HG03135 (cell line): Measurements from ENCODE around the gene SH3GLB2.
"Not testable (repeated sequence)": the region's sequence is repeated elsewhere in the genome, so short reads cannot be mapped to it uniquely, and the experiment has no call there.

Source experiments
- ATAC-seq: cut with Tn5 transposase; IDR thresholded peaks from one replicate; pipeline ENCODE4 v1.9.1; 2021; ENCODE audit warnings: mild to moderate bottlenecking, moderate library complexity; ENCODE audit not compliant: unreplicated experiment

The SH3GLB2 gene

DNA sequence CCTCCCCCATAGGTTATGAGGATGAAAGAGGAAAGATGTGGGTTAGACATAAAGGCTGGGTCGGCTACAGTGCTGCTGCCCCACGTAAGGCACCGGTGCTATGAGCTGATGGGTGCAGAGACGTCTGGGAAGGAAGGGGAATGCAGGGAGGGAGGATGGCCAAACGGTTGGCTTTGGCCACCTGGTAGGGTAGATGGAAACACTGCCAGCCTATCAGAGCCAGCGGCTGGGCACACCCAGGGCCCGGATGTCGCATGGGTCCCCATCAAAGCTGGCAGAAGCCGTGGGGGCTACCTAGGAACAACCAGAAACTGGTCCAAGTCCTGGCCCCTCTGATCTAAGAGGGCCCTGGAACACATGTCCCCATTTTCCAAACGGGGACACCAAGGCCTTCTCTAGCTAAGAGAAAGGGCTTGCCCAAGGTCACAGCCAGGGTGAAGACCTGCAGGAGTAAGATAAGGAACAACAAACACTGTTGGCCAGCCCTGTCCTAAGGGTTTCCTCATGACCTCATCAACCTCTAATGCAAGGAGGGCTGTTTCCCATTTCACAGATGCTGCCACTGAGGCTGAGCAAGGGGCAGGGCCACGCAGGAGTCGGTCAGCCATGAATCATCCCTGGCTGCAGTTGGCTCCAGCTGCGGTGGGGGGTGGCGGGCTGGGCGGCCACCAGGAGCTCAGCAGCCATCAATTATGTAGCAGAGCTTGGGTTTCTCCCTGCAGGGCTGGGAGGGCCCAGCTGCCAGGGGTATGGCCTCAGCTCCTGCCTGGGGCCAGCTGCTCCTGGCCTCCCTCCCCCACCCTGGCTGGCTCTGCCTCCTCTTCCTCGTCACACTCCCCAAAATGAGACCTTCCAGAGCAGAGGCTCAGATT, 4.9 kb downstream of the SH3GLB2 start:
- ATAC-seq = no peak

DNA sequence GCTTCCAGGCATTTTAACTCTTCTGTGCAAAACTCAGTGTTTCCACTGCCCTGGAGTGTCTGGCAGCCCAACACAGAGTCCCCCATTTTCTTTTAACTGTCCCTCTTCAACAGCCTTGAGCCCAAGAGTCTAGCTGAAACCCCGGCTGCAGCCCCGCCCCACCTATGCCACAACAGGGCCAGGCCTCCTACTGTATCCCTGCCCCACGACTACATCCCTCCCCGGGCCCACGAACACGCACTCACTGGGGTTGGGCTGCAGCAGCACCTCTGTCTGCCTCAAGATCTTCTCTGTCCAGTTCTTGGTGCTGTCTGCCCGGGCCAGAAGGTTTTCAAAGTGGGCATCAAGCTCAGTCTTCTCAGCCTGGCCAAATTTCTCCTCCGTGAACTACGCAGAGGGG, 6.1 kb downstream of the SH3GLB2 start:
- no peak for ATAC-seq

DNA sequence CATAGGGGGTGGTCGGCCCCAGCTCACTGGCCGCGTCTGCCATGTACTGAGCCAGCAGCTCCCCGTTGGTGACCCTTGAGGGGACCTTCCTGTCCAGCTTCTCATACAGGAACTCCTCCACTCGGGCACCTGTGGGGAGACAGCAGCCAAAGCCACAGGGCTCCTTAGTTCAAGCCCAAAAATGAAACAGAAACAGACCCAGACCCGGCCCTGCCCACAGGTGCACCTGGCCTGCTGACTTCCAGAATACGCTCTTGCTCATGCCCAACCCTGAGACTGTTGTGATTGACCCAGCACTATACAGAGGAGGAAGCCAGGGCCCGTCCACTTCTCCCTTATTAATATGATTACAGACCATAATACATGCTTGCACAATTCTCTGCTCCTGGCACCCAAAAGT, 7.0 kb downstream of the SH3GLB2 start:
- ATAC-seq = peak; percentile 81

DNA sequence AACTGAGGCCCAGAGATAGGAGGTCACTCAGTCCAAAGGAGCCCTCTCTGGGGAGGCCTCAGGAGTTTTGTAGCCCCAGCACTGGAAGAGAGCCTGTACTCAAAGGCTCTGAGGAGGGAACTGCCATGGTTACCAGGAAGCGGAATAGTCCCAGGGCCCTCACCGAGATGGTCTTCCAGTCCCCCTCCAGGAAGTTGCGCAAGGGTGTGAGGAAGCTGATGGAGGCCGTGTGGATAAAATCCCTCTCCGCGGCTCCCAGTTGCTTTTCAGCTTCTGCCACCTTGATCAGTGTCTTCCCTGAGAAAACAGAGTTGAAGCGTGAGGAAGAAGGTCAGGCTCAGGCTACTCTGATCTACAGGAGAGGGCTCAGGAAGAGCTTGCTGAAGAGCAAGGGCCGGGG, 13.5 kb downstream of the SH3GLB2 start:
- no peak for ATAC-seq

DNA sequence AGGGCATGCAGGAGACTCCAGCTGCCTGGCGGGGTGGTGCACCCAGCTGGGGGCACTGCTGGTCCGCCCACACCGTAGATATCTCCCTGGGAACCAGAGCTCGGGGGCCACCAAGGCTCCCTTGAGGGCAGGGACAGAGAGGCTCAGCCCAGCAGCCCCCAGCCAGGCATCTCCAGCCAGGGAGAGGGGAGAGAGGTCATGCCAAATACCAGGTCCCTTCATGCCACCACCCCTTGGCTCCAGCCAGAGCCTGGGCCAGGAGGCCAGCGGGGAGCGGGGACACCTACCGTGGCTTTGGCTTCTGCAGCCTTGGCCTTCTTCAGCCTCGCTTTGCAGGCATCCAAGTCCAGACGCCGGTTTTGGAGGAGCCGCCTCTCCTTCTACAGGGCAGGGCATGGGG, 14.0 kb downstream of the SH3GLB2 start:
- ATAC-seq = no peak

DNA sequence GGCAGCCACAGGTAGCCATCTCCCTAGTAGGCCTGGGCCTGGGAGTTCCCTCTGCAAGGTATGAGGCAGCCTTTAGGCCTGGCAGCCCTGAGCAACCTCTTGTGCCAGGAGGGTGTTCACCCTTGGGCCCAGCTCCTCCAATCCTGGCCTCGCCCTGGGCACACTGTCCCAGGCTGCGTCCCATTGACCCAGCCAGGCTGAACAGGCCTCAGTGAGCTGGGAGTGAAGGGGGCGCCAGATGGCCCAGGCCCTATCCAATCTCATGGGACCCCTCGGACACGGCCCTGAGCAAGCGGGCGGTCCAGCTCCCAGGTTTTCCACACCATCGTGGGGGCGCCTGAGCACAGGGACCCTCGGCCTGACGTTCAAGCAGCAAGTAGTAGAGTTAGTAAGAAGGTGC, 14.5 kb downstream of the SH3GLB2 start:
- ATAC-seq = no peak

DNA sequence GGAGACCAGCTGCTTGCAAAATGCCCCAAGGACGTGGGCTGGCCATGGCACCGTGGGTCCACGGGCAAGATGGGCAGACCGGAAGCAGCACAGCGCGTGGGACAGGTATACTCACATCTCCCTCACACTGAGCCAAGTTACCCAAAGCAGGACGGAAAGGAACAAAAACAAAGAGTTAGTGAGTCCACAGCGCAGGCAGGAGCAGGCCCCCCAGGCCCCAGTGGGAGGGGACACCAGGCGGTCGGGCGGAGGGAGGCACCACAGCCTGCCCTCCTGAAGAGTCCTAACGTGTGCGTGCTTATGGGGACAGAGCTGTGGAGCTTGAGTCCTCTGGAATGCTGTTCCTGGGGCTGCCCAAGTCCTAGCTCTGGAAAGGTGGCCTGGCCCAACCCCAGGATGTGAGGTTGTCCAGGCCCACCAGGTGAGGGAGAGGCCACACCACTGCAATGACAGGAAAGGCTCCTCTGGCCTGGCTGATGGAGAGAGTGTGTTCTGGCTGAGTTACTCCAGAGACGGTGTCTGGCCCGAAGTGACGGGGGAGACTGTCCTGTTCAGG, 15.2 kb downstream of the SH3GLB2 start:
- ATAC-seq = no peak

DNA sequence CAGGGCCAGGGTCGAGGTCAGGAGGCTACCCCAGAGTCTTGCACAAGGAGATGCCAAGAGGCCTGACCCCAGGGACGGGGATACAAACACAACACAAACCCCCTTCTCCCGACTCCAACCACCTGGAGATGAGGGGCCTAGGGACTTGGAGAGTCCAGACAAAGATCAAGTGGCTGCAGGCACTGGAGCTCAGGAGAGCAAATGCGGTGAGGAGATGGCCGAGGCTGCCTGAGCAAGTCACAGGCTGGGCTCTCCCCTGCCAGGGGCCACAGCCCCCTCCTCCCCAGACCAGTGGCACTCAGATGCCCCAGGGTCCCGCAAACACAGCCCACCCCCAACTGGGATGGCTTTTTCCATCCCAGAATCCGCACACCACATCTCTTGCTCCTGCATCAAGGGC, 15.8 kb downstream of the SH3GLB2 start:
- ATAC-seq = no peak

DNA sequence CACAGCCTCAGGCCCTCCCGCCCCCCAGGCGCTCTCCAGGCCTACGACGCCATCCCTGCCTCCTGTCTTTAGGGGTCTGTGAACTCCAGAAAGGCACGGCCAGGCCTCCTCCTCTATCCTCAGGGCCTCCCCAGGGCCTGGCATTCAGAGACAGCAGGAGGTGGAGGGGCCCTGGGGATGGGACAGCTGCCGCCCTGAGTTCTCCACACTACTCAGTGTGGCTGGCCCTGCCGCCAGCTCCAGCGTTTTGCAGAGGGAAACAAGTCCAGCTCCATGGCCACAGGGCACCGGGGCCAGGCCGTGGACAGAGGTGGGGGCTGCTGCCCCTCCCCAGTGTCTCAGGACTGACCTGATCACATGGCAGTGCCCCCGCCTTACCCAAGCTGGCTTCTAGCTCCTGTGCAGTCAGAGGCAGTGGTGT, 16.4 kb downstream of the SH3GLB2 start:
- no peak for ATAC-seq

DNA sequence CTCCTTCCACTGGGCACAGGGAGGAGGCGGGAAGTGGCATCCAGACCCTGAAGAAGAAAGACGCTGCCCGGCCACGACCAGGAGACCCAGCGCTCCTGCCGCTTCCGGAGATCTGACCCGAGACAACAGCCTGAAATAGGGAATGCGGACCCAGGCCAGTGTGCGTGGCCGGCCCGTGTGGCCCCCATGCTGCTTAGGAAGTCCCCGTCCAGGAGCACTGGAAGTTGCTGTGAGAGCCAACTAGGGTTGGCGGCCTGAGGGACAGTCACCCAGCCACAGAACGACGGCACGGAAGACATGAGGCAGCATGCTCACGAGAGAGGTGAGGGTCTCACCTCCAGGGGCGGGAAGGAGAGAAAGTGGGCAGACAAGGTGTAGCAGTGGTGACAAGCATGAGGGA, 17.0 kb downstream of the SH3GLB2 start:
- ATAC-seq = no peak

DNA sequence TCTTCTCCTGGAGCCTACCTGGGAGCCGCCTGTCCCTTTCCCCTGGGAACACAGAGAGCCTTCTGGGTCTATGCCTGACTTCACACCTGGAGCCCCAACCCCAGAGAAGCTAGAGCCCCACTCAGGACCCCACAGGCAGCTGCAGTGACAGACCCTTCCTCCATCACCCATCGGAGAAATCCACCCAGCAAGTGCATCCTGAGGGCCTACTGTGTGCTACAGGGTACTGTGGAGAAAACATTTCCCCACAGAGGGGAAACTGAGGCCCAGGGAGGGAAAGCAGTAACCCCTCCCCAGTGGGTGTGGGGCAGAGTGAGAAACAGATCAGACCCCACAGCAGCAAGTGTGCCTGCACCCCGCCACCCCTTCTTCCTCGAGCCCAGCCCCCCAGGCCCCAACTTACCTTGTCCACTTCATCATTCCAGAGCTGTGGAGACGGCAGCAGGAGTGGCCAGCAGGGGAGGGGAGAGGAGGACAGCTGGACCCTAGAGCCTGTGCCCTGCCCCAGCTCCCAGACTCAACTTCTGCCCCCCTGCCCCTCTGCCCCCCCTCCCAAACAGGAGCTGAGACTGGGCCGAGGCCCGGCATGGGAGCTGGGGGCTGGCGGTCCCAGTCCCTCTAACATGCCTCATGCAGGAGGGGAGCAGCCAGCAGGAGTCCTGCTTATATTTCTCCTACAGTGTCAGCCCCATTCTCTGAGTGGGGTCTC, 17.7 kb downstream of the SH3GLB2 start:
- ATAC-seq = no peak

DNA sequence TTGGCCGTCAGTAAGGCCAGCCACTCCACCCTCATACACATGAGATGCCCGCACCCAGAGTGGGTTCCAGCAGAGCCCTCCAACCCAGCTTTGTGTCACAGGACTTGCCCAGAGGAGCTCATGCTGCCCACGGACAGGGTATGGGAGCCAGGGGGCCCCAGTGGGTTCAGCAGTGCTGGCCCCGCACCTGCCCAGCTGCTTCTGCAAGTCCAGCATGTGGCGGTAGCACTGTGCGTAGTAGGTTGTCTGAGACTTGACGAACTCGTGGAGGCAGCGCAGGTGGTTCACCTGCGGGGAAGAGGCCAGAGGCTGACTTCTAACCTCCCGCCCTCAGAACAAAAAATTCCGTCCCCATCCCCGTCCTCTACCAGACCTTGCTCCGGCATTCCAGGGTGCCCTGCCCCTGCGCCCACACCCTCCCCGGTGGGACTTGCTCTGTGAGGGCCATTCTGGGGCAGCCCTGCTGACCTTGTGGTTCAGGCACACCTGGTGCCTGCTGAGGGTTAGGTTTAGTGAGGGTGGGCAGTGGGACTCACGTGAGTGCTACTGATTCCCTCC, 18.5 kb downstream of the SH3GLB2 start:
- ATAC-seq = no peak

DNA sequence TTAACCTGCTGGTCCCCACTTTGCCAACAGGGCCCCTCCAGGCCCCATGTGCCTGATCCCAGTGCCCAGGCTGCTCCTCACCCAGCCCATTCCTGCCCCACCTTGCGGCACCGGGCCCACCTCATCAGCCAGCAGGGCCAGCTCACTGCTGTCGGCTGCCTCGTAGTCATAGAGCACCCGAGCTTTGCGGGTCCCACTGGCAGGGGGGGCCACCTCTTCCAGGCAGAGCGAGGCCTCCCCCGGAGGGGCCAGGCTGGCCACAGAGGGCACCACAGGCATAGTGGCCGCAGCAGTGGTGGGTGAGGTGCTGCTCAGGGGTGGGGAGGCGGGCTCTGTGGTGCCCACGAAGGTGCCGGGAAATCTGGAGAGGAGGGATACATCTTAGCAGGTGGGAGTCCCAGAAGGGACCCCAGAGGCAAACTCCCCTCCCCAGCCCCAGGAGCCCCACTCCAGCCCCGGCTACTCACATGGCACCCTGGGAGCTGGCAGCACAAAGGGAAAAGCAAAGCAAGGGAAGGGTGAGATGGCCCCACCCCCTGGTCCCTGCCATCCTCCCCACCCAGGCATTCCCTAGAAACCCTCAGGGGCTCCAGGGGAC, 19.0 kb downstream of the SH3GLB2 start:
- no peak for ATAC-seq

DNA sequence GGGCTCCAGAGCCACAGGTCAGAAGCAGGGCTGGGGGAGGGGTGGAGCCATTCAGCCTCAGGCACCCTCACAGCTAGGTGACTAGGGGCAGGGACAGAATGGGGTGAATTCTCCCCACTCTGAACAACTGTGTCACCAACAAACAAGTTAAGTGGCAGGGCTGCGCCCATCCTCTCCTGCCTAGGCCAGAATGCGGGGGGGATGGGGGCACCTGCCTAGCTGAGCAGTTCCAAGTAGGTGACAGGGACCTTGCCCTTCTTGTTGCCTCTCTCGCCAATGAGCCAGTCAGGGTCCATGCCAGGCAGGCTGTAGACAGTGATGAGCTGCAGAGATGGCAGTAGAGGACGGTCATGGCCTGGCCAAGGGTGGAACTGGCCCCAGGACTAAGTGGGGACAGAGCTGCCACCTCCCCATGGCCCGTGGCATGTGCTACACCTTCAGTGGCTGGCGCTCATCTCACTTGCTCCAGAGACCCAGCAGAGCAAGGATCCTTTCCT, 19.6 kb downstream of the SH3GLB2 start:
- no peak for ATAC-seq

DNA sequence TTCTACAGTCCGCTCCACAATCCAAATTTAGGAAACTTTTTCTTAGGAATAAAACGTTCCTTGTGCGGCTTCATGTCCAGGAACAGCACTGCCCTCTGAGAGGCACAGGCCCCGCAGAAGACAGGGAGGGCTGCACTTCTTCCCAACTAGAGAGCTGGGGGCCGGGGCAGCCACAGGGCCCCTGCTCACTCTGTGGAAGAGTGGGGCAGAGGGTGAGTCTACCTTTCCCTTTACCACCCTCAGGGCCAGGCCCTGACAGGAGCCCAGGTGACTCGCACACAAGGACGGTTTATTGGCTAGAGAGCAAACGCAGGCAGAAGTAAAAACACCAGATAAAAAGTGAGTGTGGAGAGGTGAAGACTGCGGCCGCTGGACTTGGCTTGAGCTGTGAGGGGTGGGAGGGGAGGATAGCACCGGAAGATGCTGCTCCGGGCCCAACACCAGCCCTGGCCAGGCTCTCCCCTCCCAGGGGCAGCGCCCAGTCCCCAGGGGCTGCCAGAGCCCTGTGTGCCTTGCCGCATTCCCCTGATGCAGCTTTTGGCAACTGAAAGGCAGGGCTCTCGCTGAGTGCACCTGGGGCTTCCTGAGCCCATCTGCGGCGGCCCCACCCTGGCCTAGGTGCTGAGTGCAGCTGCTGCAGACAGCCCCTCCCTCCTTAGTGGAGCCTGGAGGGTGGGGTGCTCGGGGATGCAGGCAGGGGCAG, 20.2 kb downstream of the SH3GLB2 start:
- ATAC-seq = no peak

DNA sequence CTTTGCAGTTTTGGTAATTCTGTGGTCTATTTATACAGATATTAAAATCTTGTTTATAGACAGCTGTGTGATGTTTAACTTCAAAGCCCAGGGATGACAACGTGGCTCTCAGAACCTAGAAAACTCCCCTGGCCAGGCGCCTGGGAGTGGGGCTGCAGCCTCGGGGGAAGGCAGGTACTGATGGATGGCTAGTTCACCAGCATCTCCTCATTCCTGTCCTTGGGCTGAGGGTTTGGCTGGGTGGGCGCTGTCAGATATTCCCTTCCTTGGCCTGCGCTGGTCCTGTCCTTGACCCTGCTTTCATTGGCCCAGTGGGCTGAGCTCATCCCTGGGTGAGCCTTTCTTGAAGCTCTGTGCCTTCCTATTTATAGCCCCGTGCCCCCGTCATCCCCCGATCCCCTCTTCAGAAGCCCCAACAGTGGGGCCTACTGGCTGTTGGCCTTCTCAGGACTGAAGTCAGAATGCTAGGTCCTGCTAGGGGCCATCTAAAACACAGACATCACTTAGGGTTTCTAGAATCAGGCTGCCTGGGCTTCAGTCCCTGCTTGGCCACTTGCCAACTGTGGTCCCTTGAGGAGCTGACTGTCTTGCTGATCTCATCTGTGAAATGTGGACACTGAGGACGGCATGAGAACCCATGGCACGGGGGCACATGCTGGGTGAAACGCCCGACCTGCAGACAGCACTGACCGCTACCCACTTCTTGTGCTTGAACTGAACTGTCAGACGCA, 20.9 kb downstream of the SH3GLB2 start:
- no peak for ATAC-seq

DNA sequence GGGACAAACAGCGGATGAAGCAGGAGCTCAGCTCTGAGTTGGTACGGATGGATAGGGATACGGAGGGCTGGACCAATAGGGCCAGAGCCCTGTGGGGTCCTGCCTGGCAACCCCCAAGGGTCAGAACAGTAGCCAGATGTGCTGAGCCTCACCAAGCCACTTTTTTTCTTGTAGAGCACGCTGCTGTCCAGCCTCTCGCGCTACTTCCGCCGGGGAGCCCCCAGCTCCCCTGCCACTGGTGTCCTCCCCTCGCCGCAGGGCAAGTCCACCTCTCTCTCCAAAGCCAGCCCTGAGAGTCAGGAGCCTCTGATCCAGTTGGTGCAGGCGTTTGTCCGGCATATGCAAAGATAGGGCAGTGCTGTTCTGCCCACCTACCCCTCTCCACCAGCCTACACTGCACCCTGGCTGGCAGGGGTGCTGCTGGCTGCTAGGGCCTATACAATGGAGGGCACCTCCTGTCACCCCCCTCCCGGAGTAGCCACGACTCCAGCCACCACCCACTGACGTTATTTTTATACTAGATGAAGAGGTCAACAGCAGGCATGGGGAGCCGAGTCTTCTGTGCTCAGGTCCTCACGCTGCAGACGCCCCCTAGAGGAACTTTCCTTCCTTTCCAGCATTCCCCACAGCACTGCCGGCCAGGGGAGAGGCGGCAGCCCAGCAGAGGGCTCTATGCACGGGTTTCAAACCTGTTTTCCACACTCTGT, 21.6 kb downstream of the SH3GLB2 start:
- no peak for ATAC-seq

DNA sequence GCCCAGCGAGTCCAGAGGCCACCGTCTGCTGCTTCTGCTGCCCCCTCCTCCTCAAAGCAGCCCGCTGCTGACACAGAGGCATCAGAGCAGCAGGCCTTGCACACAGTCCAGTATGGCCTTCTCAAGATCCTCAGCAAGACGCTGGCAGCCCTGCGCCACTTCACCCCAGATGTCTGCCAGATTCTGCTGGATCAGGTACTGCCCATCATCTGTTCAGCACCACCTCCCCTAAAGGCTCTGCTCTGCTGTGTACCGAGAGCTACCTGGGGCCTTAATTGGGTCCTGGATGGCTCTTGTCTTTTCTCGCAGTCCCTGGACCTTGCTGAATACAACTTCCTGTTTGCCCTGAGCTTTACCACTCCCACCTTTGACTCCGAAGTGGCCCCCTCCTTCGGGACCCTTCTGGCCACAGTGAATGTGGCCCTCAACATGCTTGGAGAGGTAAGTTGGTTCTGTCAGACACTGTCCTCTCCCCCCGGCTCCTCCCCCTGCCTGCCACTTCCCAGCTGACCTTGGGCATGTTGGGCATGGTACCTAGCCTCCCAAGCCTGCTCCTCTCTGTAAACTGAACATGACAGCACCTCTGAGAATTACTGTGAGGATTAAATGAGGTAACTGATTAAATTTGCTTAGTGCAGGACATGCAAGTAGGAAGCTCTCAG, 22.7 kb downstream of the SH3GLB2 start:
- no peak for ATAC-seq

DNA sequence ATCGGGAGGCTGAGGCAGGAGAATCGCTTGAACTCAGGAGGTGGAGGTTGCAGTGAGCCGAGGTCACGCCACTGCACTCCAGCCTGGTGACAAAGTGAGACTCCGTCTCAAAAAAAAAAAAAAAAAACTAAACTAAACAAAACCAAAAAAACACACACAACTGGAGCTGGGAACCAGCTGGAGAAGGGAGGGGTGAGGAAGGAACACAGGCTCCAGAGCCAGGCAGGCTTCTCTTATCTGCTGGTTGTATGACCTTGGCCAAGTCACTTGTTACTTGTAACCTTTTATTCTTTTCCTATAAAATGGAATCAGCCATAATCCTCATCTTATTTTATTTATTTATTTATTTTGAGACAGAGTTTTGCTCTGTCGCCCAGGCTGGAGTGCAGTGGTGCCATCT, 24.0 kb downstream of the SH3GLB2 start:
- not testable (repeated sequence) for ATAC-seq
